GM12878 (cell line): ENCODE measurements around the gene FRYL. TPM values are rescaled to one million over a fixed set of nuclear protein-coding genes. Genes with fewer than 3 reads are reported as not detected.

Experiments
- ATAC-seq: fragments of 200-7000 bp; cut with Tn5 transposase; 3 replicates; pipeline ENCODE4 v1.9.1; 2020; ENCODE audit warnings: mild to moderate bottlenecking, moderate library complexity
- BruUV-seq: library from RNA; stranded (reverse); fragments of 400-500 nt; replicated peaks from 2 replicates; lab custom pipeline; 2021; lab: Mats Ljungman, UMichigan
- CTCF ChIA-PET: fragments of 300-600 bp; sonication (Branson Sonifier 250); formaldehyde crosslinking; extraction: SDS; loops from one replicate; lab custom pipeline; 2021; ENCODE audit warnings: inconsistent platforms; lab: Yijun Ruan, JAX
- POLR2A ChIA-PET: fragments of 350-600 bp; formaldehyde crosslinking; extraction: SDS; loops from one replicate; lab custom pipeline; 2021; ENCODE audit warnings: inconsistent platforms; lab: Charles Lee
- RAD21 ChIA-PET: fragments of 300-600 bp; sonication (Branson Sonifier 250); formaldehyde crosslinking; loops from one replicate; lab custom pipeline; 2023; ENCODE audit warnings: antibody characterized with exemption; ENCODE audit not compliant: unreplicated experiment; lab: Charles Lee
- SMC1A ChIA-PET: fragments of 300-600 bp; sonication (Branson Sonifier 250); formaldehyde crosslinking; loops from one replicate; lab custom pipeline; 2023; ENCODE audit not compliant: unreplicated experiment, uncharacterized antibody; lab: Charles Lee
- DNase-seq: peaks from one replicate; pipeline ENCODE4 v3.0.0-alpha.2; 2011; ENCODE audit warnings: low read depth, low spot score
- FAIRE-seq: peaks from 3 replicates; lab custom pipeline; 2011; peaks lifted over from hg19 to GRCh38; lab: Jason Lieb, UNC
- H2AFZ ChIP-seq: 2 replicates; pipeline ENCODE4 v1.6.0; 2011; ENCODE audit warnings: low read depth, low read length, control low read depth; ENCODE audit not compliant: control insufficient read depth
- H3K27ac ChIP-seq: 2 replicates; pipeline ENCODE4 v1.5.1; 2011; ENCODE audit warnings: control low read depth; ENCODE audit not compliant: control insufficient read depth, insufficient read depth
- H3K27me3 ChIP-seq, 2 experiments: replicated peaks in 1 of 2; 2 replicates each; pipeline versions ENCODE4 v1.6.0 to v1.6.1; 2011; ENCODE audit warnings: low read length in 1 of 2; ENCODE audit not compliant: control insufficient read depth in 2 of 2, insufficient read depth in 2 of 2
- H3K36me3 ChIP-seq, 2 experiments: 2 replicates each; pipeline ENCODE4 v1.5.1; 2011; ENCODE audit warnings: low read length in 1 of 2; ENCODE audit not compliant: control insufficient read depth in 2 of 2, insufficient read depth in 2 of 2
- H3K4me1 ChIP-seq: 2 replicates; pipeline ENCODE4 v1.6.1; 2011; ENCODE audit warnings: mild to moderate bottlenecking, low read length, moderate library complexity, mixed read lengths; ENCODE audit not compliant: control insufficient read depth, insufficient read depth
- H3K4me2 ChIP-seq: 2 replicates; pipeline ENCODE4 v1.6.0; 2011; ENCODE audit warnings: control low read depth; ENCODE audit not compliant: control insufficient read depth, insufficient read depth
- H3K4me3 ChIP-seq: fragments of 200-600 bp; sonication (generic); 2 replicates; pipeline ENCODE4 v1.5.1; 2016
- H3K79me2 ChIP-seq: 2 replicates; pipeline ENCODE4 v1.6.0; 2011; ENCODE audit warnings: low read length; ENCODE audit not compliant: control insufficient read depth, insufficient read depth
- H3K9ac ChIP-seq: 2 replicates; pipeline ENCODE4 v1.8.0; 2011; ENCODE audit warnings: low read length, control low read depth, mixed read lengths; ENCODE audit not compliant: control insufficient read depth, insufficient read depth
- H3K9me3 ChIP-seq: replicated peaks from 3 replicates; pipeline ENCODE4 v1.5.1; 2011; ENCODE audit warnings: mild to moderate bottlenecking, low read length; ENCODE audit not compliant: control insufficient read depth, insufficient read depth
- H4K20me1 ChIP-seq: 2 replicates; pipeline ENCODE4 v1.6.0; 2011; ENCODE audit not compliant: control insufficient read depth, insufficient read depth
- BRCA1 ChIP-seq: IDR thresholded peaks from 2 replicates; pipeline ENCODE4 v1.6.1; 2011; ENCODE audit warnings: low read depth, low read length, improper control_type of control experiment
- CHD2 ChIP-seq: IDR thresholded peaks from 2 replicates; pipeline ENCODE4 v1.6.1; 2011; ENCODE audit warnings: low read depth, low read length, improper control_type of control experiment, borderline replicate concordance
- CREB1 ChIP-seq: IDR thresholded peaks from 2 replicates; pipeline ENCODE4 v1.6.1; 2012; ENCODE audit warnings: low read depth, mild to moderate bottlenecking, inconsistent platforms
- E4F1 ChIP-seq: fragments of 450-650 bp; IDR thresholded peaks from 2 replicates; pipeline ENCODE4 v1.6.1; 2018; ENCODE audit warnings: borderline replicate concordance, mild to moderate bottlenecking; ENCODE audit not compliant: partially characterized antibody
- EGR1 ChIP-seq, 2 experiments: IDR thresholded peaks; 1 replicate in 1 of 2; 2 replicates in 1 of 2; pipeline ENCODE4 v1.6.1; 2011 to 2012; ENCODE audit warnings: low read depth in 2 of 2, low read length in 2 of 2, borderline replicate concordance in 1 of 2, mild to moderate bottlenecking in 1 of 2, moderate library complexity in 1 of 2
- FOXM1 ChIP-seq: IDR thresholded peaks from 2 replicates; pipeline ENCODE4 v1.6.1; 2012; ENCODE audit warnings: low read depth, mild to moderate bottlenecking, inconsistent platforms, low read length, moderate library complexity
- GABPA ChIP-seq: IDR thresholded peaks from 2 replicates; pipeline ENCODE4 v1.6.1; 2014; ENCODE audit warnings: antibody characterized with exemption, low read depth, mild to moderate bottlenecking, inconsistent platforms
- KLF5 ChIP-seq: fragments of 450-650 bp; IDR thresholded peaks from 2 replicates; pipeline ENCODE4 v1.6.1; 2014; ENCODE audit warnings: mild to moderate bottlenecking; ENCODE audit not compliant: partially characterized antibody
- MAX ChIP-seq: IDR thresholded peaks from 2 replicates; pipeline ENCODE4 v1.6.1; 2012; ENCODE audit warnings: low read depth, low read length, improper control_type of control experiment
- NFIC ChIP-seq: IDR thresholded peaks from 2 replicates; pipeline ENCODE4 v1.6.1; 2012; ENCODE audit warnings: low read depth, mild to moderate bottlenecking, inconsistent platforms, low read length, moderate library complexity
- PAX5 ChIP-seq: IDR thresholded peaks from 2 replicates; pipeline ENCODE4 v1.6.1; 2011; ENCODE audit warnings: low read depth, low read length, borderline replicate concordance
- PML ChIP-seq: IDR thresholded peaks from 2 replicates; pipeline ENCODE4 v1.6.1; 2012; ENCODE audit warnings: low read length, inconsistent platforms
- POU2F2 ChIP-seq: IDR thresholded peaks from 3 replicates; pipeline ENCODE4 v1.6.1; 2011; ENCODE audit warnings: low read depth, mild to moderate bottlenecking, low read length, borderline replicate concordance
- REST ChIP-seq: IDR thresholded peaks from 2 replicates; pipeline ENCODE4 v1.6.1; 2012; ENCODE audit warnings: mild to moderate bottlenecking, low read depth, low read length
- STAT3 ChIP-seq: IDR thresholded peaks from 2 replicates; pipeline ENCODE4 v1.6.1; 2011; ENCODE audit warnings: low read depth, low read length, improper control_type of control experiment
- TAF1 ChIP-seq: IDR thresholded peaks from 2 replicates; pipeline ENCODE4 v1.6.1; 2011; ENCODE audit warnings: mild to moderate bottlenecking, low read depth, low read length, borderline replicate concordance
- ZNF207 ChIP-seq: fragments of 450-650 bp; IDR thresholded peaks from 2 replicates; pipeline ENCODE4 v1.6.1; 2014; ENCODE audit warnings: antibody characterized with exemption, mild to moderate bottlenecking, borderline replicate concordance
- ZNF24 ChIP-seq: fragments of 450-650 bp; IDR thresholded peaks from 2 replicates; pipeline ENCODE4 v1.6.1; 2017; ENCODE audit warnings: antibody characterized with exemption, mild to moderate bottlenecking
- ZNF274 ChIP-seq: IDR thresholded peaks from one replicate; pipeline ENCODE4 v1.8.0; 2011; ENCODE audit not compliant: insufficient read length, insufficient read depth
- WGBS: methylation state at CpG from one replicate; pipeline ENCODE4 v1.1.6; 2016; ENCODE audit warnings: low lambda C conversion rate; ENCODE audit not compliant: insufficient replicate concordance, insufficient coverage; ENCODE audit errors: missing lambda C conversion rate; 5-methylcytosine and 5-hydroxymethylcytosine counted together
- in situ Hi-C: fragments of 300-500 bp; cut with MboI; formaldehyde crosslinking; loops from 9 replicates; pipeline ENCODE4 v1.14.3; 2018; ENCODE audit warnings: mixed read lengths
- intact Hi-C: fragments of 100-400 bp; cut with micrococcal nuclease; formaldehyde crosslinking; loops from one replicate; pipeline ENCODE4 v1.14.2; 2022; ENCODE audit not compliant: unreplicated experiment
- polyA plus RNA-seq, 11 experiments: library from polyadenylated mRNA; depleted of rRNA in 4 of 11; unstranded in 6 of 11; stranded (reverse) in 5 of 11; fragments of >200 nt; fragmentation: Nextera tagmentation in 4 of 11; fragmentation: Illumina TruSeq in 1 of 11; extraction: Ambion mirVana in 4 of 11; extraction: Trizol in 1 of 11; gene quantifications; 1 replicate in 1 of 11; 2 replicates in 10 of 11; pipeline versions ENCODE4 v1.2.1 to v1.2.3, GENCODE V29; 2011 to 2016; ENCODE audit warnings: inconsistent platforms in 2 of 11, missing spikeins in 2 of 11, low read depth in 1 of 11
- total RNA-seq, 4 experiments: library from RNA; depleted of rRNA in 3 of 4; stranded (reverse); fragments of >200 nt in 3 of 4; fragmentation: Illumina TruSeq in 1 of 4; extraction: Trizol in 1 of 4; gene quantifications; 2 replicates each; pipeline versions ENCODE4 v1.2.1 to v1.2.3, GENCODE V29; 2013 to 2021

FRYL gene
- total and polyA plus RNA-seq, 10 of the 15 experiments (the other 5 are each of a cell fraction or from before 2014, with no cell fraction given), result 10.3 to 50.6 (median 28.7) TPM

- in situ Hi-C loops (no loop called here), intact Hi-C loops (no loop called here)
- no peaks in the 10 kb centered on the region; the same call in 1 of the 2 replicates for H4K20me1 ChIP-seq
- H3K4me1 ChIP-seq, result no peaks in the 10 kb centered on the region
- BruUV-seq, result no TSS peak
- no peaks in the 10 kb centered on the region; the same call in none of the 2 replicates for H3K79me2 ChIP-seq
- H3K4me2 ChIP-seq, result no peak overlapping the region
- WGBS, result 99% methylated on average over 8 of the region's 8 CpGs
- no peaks in the 10 kb centered on the region; a peak in 2 of 4 replicates for H3K36me3 ChIP-seq
- no peak overlapping the region for H2AFZ ChIP-seq
- H3K27ac ChIP-seq, result no peak overlapping the region
- no peaks in the 10 kb centered on the region for H3K27me3 ChIP-seq
- FAIRE-seq (no peak), ATAC-seq (no peak), DNase-seq (no peak)
- no peak overlapping the region for H3K4me3 ChIP-seq
- H3K9ac ChIP-seq, result no peak overlapping the region
- SMC1A ChIA-PET, result interaction anchor here (1.3 kb wide), 1 partner anchor 13 kb away, joined by 3 read pairs; no protein-coding TSS in a partner anchor
- RAD21 ChIA-PET, result no interaction called here
- CTCF ChIA-PET, result no interaction called here
- no peaks in the 10 kb centered on the region for H3K9me3 ChIP-seq
- POLR2A ChIA-PET, result no interaction called here
- TF ChIP-seq ZNF274 (no peak), TAF1 (no peak), NFIC (no peak), STAT3 (no peak), BRCA1 (no peak), ZNF207 (no peak), CHD2 (no peak), REST (no peak), PML (no peak), FOXM1 (no peak), POU2F2 (no peak), MAX (no peak), CREB1 (no peak), E4F1 (no peak), PAX5 (no peak), EGR1 (IDR thresholded peaks at IDR 0.05; ENCODE audit: borderline replicate concordance in 1 of 2, low read depth in 2 of 2, low read length in 2 of 2) (no peak), GABPA (no peak), ZNF24 (no peak), KLF5 (no peak)
Observed at GRCh38 chr4:48710446-48711209, 69.5 kb downstream of the FRYL start.
